ENCODE data around the gene MAP3K14. TPM values are rescaled to one million over a fixed set of nuclear protein-coding genes. Genes with fewer than 3 reads are reported as not detected.

The MAP3K14 gene
- total RNA-seq, 4 donors from 2014 or later = 4.7 to 6.8 (median 6.1) TPM

- TF ChIP-seq CTCF (IDR thresholded peaks at IDR 0.05; ENCODE audit: low read depth) = no peak
Measured at GRCh38 chr17:45308840-45309239, 8.0 kb downstream of the MAP3K14 start.

- TF ChIP-seq CTCF (IDR thresholded peaks at IDR 0.05; ENCODE audit: low read depth) = no peak
Measured at GRCh38 chr17:45308016-45308365, 8.8 kb downstream of the MAP3K14 start.

GRCh38 chr17:45307290-45308015, 9.4 kb downstream of the MAP3K14 start:
- no peak for TF ChIP-seq CTCF (IDR thresholded peaks at IDR 0.05; ENCODE audit: low read depth)

GRCh38 chr17:45306623-45307022, 10.2 kb downstream of the MAP3K14 start:
- TF ChIP-seq CTCF (IDR thresholded peaks at IDR 0.05; ENCODE audit: low read depth) = no peak

- no peak for TF ChIP-seq CTCF (IDR thresholded peaks at IDR 0.05; ENCODE audit: low read depth)
Measured at GRCh38 chr17:45306094-45306493, 10.7 kb downstream of the MAP3K14 start.

- TF ChIP-seq CTCF (IDR thresholded peaks at IDR 0.05; ENCODE audit: low read depth) = no peak
Measured at GRCh38 chr17:45305530-45306087, 11.2 kb downstream of the MAP3K14 start.

- no peak for TF ChIP-seq CTCF (IDR thresholded peaks at IDR 0.05; ENCODE audit: low read depth)
Measured at GRCh38 chr17:45302649-45303173, 14.1 kb downstream of the MAP3K14 start.

Measured in subcutaneous adipose tissue (tissue), 4 donors.